Keratinocyte (primary cell): ENCODE data around the gene SEC24D. TPM values are rescaled to one million over a fixed set of nuclear protein-coding genes. Genes with fewer than 3 reads are reported as not detected.

ENCODE experiments used
- DNase-seq: peaks from one replicate; pipeline ENCODE4 v3.0.0-alpha.2; 2011; ENCODE audit warnings: low read depth, missing footprints, low spot score
- FAIRE-seq: peaks from 2 replicates; lab custom pipeline; 2011; peaks lifted over from hg19 to GRCh38; lab: Jason Lieb, UNC
- H2AFZ ChIP-seq: 2 replicates; pipeline ENCODE4 v1.6.0; 2012; ENCODE audit warnings: low read length, control low read depth, inconsistent platforms; ENCODE audit not compliant: control insufficient read depth
- H3K27ac ChIP-seq: 2 replicates; pipeline ENCODE4 v1.5.1; 2011; ENCODE audit warnings: low read length; ENCODE audit not compliant: control insufficient read depth, insufficient read depth
- H3K27me3 ChIP-seq: 3 replicates; pipeline ENCODE4 v1.6.0; 2011; ENCODE audit warnings: low read length; ENCODE audit not compliant: control insufficient read depth, insufficient read depth; ENCODE audit errors: extremely low read depth
- H3K36me3 ChIP-seq, 2 experiments: 2 replicates in 1 of 2; 3 replicates in 1 of 2; pipeline ENCODE4 v1.5.1; 2011; ENCODE audit warnings: low read length in 2 of 2, mild to moderate bottlenecking in 1 of 2; ENCODE audit not compliant: control insufficient read depth in 2 of 2, insufficient read depth in 2 of 2; ENCODE audit errors: extremely low read depth in 1 of 2
- H3K4me1 ChIP-seq: 3 replicates; pipeline ENCODE4 v1.5.1; 2011; ENCODE audit warnings: low read length; ENCODE audit not compliant: control insufficient read depth, insufficient read depth; ENCODE audit errors: extremely low read depth
- H3K4me2 ChIP-seq: 3 replicates; pipeline ENCODE4 v1.6.0; 2011; ENCODE audit warnings: low read depth, low read length; ENCODE audit not compliant: control insufficient read depth, insufficient read depth; ENCODE audit errors: extremely low read depth
- H3K4me3 ChIP-seq, 3 experiments: fragments of 200-600 bp in 1 of 3; sonication (generic) in 1 of 3; 2 replicates in 2 of 3; 3 replicates in 1 of 3; pipeline ENCODE4 v1.5.1; 2011 to 2016; ENCODE audit warnings: low read length in 3 of 3, mild to moderate bottlenecking in 3 of 3, control low read depth in 2 of 3, inconsistent platforms in 1 of 3, low read depth in 1 of 3, mixed read lengths in 1 of 3, mixed run types in 1 of 3, moderate library complexity in 1 of 3; ENCODE audit not compliant: control insufficient read depth in 2 of 3, insufficient read depth in 2 of 3; ENCODE audit errors: extremely low read depth in 1 of 3
- H3K79me2 ChIP-seq: 2 replicates; pipeline ENCODE4 v1.6.0; 2012; ENCODE audit warnings: low read length; ENCODE audit not compliant: control insufficient read depth, insufficient read depth
- H3K9ac ChIP-seq: 3 replicates; pipeline ENCODE4 v1.6.0; 2011; ENCODE audit warnings: low read length; ENCODE audit not compliant: control insufficient read depth, insufficient read depth; ENCODE audit errors: extremely low read depth
- H3K9me1 ChIP-seq: 3 replicates; pipeline ENCODE4 v1.6.0; 2011; ENCODE audit warnings: low read length; ENCODE audit not compliant: control insufficient read depth, insufficient read depth; ENCODE audit errors: extremely low read depth
- H3K9me3 ChIP-seq: 2 replicates; pipeline ENCODE4 v1.5.1; 2012; ENCODE audit warnings: low read depth, low read length; ENCODE audit not compliant: control insufficient read depth
- H4K20me1 ChIP-seq: 3 replicates; pipeline ENCODE4 v1.6.0; 2011; ENCODE audit warnings: low read length; ENCODE audit not compliant: control insufficient read depth, insufficient read depth; ENCODE audit errors: extremely low read depth
- EZH2 ChIP-seq: IDR thresholded peaks from one replicate; pipeline ENCODE4 v1.6.1; 2012; ENCODE audit warnings: inconsistent platforms, mild to moderate bottlenecking, low read length, moderate library complexity
- dilution Hi-C: fragments of 300-500 bp; cut with MboI; formaldehyde crosslinking; loops from one replicate; pipeline ENCODE4 v1.7.0; 2020; ENCODE audit warnings: low sequenced_read_pairs; ENCODE audit not compliant: extremely low pct_ligation_motif_present
- polyA plus RNA-seq, 5 experiments: library from polyadenylated mRNA; depleted of rRNA in 3 of 5; stranded (reverse) in 3 of 5; stranded (forward) in 1 of 5; unstranded in 1 of 5; fragments of >200 nt; gene quantifications; 1 replicate in 1 of 5; 2 replicates in 3 of 5; 3 replicates in 1 of 5; pipeline versions ENCODE4 v1.2.1 to v1.2.3, GENCODE V29; 2011 to 2012; ENCODE audit warnings: missing spikeins in 2 of 5, low read depth in 1 of 5, low replicate concordance in 1 of 5
- TF ChIP-seq, protein P1 (sequence below), 3 experiments: IDR thresholded peaks in 1 of 3; conservative IDR thresholded peaks in 1 of 3; optimal IDR thresholded peaks in 1 of 3; 2 replicates in 2 of 3; 3 replicates in 1 of 3; pipeline versions ENCODE3 to v1.5.1; 2011; ENCODE audit warnings: low read length in 3 of 3, mild to moderate bottlenecking in 3 of 3, moderate library complexity in 2 of 3, control low read depth in 1 of 3, inconsistent platforms in 1 of 3; ENCODE audit not compliant: insufficient read depth in 2 of 3; ENCODE audit errors: extremely low read depth in 1 of 3

The SEC24D gene
- polyA plus RNA-seq, 1 donor (not counting 4 experiments of a cell fraction or from before 2014, with no cell fraction given) = 24.9 TPM

DNA sequence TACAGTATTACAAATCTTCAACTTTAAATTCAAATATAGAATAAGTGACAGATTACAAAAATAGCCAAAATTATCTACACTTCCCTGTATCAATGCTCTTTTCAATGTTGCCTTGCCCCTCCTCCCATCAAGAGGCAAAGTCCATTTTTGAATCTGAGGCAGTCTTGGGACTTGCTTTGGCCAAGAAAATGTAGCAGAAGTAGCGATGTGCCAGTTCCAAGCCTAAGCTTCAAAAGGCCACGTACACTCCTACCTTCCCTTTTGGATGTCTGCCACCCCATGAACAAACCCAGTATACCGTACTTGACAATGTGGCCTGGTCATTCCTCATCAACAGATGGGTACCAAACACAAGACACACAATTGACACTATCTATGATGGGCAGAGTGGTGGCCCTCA, 24.1 kb downstream of the SEC24D start:
- H3K4me1 ChIP-seq = no peaks in the 10 kb centered on the region
- TF ChIP-seq, protein P1, sequence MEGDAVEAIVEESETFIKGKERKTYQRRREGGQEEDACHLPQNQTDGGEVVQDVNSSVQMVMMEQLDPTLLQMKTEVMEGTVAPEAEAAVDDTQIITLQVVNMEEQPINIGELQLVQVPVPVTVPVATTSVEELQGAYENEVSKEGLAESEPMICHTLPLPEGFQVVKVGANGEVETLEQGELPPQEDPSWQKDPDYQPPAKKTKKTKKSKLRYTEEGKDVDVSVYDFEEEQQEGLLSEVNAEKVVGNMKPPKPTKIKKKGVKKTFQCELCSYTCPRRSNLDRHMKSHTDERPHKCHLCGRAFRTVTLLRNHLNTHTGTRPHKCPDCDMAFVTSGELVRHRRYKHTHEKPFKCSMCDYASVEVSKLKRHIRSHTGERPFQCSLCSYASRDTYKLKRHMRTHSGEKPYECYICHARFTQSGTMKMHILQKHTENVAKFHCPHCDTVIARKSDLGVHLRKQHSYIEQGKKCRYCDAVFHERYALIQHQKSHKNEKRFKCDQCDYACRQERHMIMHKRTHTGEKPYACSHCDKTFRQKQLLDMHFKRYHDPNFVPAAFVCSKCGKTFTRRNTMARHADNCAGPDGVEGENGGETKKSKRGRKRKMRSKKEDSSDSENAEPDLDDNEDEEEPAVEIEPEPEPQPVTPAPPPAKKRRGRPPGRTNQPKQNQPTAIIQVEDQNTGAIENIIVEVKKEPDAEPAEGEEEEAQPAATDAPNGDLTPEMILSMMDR (optimal IDR thresholded peaks at IDR 0.05 in 1 of 3, IDR thresholded peaks at IDR 0.05 in 1 of 3, conservative IDR thresholded peaks at IDR 0.05 in 1 of 3; ENCODE audit: extremely low read depth in 1 of 3, insufficient read depth in 2 of 3, low read length in 3 of 3) = no peak
- TF ChIP-seq EZH2 = no peak
- no peaks in the 10 kb centered on the region for H3K9me3 ChIP-seq
- no peak overlapping the region for H3K4me3 ChIP-seq
- no peak overlapping the region for H3K4me2 ChIP-seq
- dilution Hi-C loops = no loop called here
- DNase-seq (no peak), FAIRE-seq (no peak)
- H4K20me1 ChIP-seq = no peaks in the 10 kb centered on the region
- no peak overlapping the region for H3K9ac ChIP-seq
- no peak overlapping the region for H2AFZ ChIP-seq
- no peak overlapping the region for H3K27ac ChIP-seq
- H3K79me2 ChIP-seq = no peaks in the 10 kb centered on the region
- peaks cover 29 to 41% of the 10 kb centered on the region in 2 experiments for H3K36me3 ChIP-seq
- H3K9me1 ChIP-seq = no peaks in the 10 kb centered on the region
- no peaks in the 10 kb centered on the region for H3K27me3 ChIP-seq

DNA sequence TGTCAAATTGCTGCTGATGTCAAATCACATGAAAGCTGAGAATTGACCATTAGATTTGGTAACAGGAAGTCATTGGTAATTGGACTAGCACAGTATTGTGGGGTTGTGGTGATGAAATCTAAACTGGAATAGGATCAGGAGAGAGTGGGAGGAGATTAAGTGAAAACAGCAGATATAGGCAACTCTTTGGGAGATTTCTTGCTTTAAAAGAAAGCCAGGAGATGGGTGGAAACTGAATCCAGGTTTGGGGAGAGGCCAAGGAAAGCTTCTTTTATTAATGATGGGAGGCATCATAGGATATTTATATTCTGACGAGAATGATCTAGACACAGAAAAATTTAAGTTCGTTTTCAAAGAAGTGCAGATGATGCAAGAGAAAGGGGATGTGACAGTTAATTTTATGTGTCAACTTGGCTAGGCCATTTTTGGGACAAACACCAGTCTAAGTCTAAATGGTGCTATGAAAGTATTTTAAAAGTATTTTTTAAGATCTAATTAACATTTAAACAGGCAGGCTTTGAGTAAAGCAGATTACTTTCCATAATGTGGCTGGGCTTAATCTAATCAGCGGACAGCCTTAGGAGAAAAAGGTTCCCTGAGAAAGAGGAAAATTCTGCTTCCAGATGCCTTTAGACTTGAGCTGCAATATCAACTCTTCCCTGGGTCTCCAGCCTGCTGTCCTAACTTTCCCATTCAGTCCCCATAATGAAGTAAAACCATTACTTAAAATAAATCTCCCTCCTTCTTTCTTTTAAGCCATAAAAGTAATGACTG, 24.7 kb downstream of the SEC24D start:
- no peak overlapping the region for H3K4me3 ChIP-seq
- FAIRE-seq (no peak), DNase-seq (no peak)
- no peaks in the 10 kb centered on the region for H3K27me3 ChIP-seq
- dilution Hi-C loops = no loop called here
- no peak for TF ChIP-seq EZH2
- TF ChIP-seq, protein P1 (optimal IDR thresholded peaks at IDR 0.05 in 1 of 3, IDR thresholded peaks at IDR 0.05 in 1 of 3, conservative IDR thresholded peaks at IDR 0.05 in 1 of 3; ENCODE audit: extremely low read depth in 1 of 3, insufficient read depth in 2 of 3, low read length in 3 of 3) = no peak
- H3K9ac ChIP-seq = no peak overlapping the region
- H4K20me1 ChIP-seq = no peaks in the 10 kb centered on the region
- no peak overlapping the region for H2AFZ ChIP-seq
- H3K9me3 ChIP-seq = no peaks in the 10 kb centered on the region
- peaks cover 29 to 41% of the 10 kb centered on the region in 2 experiments for H3K36me3 ChIP-seq
- H3K4me2 ChIP-seq = no peak overlapping the region
- no peak overlapping the region for H3K27ac ChIP-seq
- H3K9me1 ChIP-seq = no peaks in the 10 kb centered on the region
- no peaks in the 10 kb centered on the region for H3K4me1 ChIP-seq
- H3K79me2 ChIP-seq = no peaks in the 10 kb centered on the region
